Left hindlimb (tissue), 1 donor: Measurements from ENCODE around the gene ZNF385C.

Experiments used
- DNase-seq: peaks from one replicate; pipeline ENCODE4 v3.0.0-alpha.2; 2018

ZNF385C gene

GRCh38 chr17:41982026-41982760 is 116.1 kb downstream of the ZNF385C start:
- no peak for DNase-seq

- DNase-seq, result no peak
These were observed 120.3 kb downstream of the ZNF385C start for GRCh38 chr17:41977991-41978390.

- no peak for DNase-seq
These were observed 122.0 kb downstream of the ZNF385C start for GRCh38 chr17:41976142-41976768.
